Urothelium cell line (cell line): ENCODE data around the gene ACO2.
A peak's percentile ranks its signal among the peaks of the same experiment; 100 is the strongest.
"Not testable (repeated sequence)": the region's sequence is repeated elsewhere in the genome, so short reads cannot be mapped to it uniquely, and the experiment has no call there.

Experiments used
- DNase-seq: peaks from one replicate; pipeline ENCODE4 v3.0.0; 2011; ENCODE audit warnings: low spot score, mixed read lengths
- FAIRE-seq: peaks from 2 replicates; lab custom pipeline; 2011; peaks lifted over from hg19 to GRCh38; lab: Jason Lieb, UNC

The ACO2 gene

DNA sequence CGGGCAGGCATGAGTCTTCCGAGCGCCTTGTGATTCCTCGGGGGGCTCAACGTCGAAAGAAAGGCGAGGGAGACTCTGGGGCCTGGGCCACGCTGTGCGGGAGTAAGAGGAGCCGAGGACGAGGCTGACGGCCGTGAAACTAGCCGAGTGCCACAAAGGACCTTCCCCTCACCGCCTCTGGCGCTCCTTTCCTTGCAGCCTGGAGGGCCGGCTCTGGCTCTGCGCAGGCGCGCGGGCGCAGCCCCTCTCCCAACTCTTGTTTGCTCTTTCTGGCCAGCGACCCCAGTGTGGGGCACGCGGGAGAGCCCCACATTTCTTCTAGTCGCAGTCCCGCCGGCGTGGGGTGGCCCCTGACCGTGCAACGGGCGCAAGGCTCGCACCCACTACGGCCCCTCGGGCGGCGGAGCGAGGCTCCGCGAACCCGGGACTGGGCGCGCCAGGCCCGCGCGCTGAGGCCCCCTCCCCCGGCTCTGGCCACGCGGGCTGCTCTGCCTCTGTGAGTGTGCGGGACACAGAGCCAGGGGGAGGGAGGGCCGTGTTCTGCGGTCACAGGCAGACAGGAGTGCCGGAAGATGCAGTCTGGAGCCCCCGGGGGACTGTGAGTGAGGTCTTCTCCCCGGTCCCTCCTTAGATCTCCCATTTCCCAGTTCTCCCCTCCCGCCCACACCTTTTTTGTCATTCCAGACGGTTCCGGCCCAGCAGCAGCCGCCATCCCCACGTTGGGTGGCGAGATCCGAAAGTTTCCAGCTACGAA lies 21.3 kb upstream of the ACO2 start:
- DNase-seq (peak; percentile 56), FAIRE-seq (no peak)

DNA sequence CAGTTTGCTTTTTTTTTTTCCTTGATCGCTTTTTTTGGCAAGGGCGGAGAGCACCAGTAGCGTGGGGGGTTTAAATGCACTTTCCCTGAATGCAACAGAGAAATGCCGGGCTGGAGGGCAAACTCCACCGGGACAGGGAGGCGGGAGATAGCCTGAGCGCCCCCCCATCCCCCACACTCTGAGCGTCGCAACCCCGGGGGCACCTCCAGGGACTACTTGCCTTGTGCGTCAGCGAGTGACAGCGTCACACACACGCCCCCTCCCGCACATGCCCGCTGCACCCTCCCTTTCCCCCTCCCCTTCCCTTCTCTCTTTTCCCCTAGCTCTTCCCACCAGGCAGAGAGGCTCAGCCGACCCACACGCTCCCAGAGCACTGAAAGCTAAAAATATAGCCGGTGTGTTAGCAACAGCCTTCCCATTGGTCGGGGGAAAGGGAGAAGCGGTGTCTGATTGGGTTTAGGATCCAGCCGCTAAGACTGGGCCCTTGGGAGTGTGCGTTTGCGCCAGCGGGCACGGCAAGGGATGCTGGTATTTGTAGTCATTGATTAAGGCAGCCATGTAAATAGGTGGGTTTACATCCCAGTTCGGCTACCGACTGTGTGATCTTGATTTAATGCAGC lies 20.6 kb upstream of the ACO2 start:
- peak; percentile 96 for DNase-seq
- peak; percentile 94 for FAIRE-seq

GRCh38 chr22:41458161-41458728 lies 10.7 kb upstream of the ACO2 start:
- no peak for DNase-seq
- FAIRE-seq, result no peak

GRCh38 chr22:41459431-41459830 lies 9.5 kb upstream of the ACO2 start:
- no peak for FAIRE-seq
- no peak for DNase-seq

- not testable (repeated sequence) for FAIRE-seq, DNase-seq
Observed at GRCh38 chr22:41460071-41460470, 8.8 kb upstream of the ACO2 start.

DNA sequence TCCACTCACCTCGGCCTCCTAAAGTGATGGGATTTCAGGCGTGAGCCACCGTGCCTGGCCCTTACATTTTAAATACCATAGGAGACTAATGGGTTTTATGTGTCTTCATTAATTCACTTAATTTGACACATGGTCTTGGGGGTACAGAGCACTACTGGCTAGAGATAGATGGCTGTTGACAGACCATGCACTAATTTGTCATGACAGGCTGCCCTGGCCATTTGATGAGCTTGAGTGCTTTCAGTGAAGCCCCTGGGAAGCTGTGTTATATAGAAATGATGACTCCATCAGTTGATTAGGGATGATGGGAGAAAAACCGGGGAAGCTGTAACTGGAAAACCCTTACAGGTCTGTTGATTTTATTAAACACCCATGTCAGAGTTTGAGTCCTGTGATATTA lies 7.0 kb upstream of the ACO2 start:
- no peak for DNase-seq
- no peak for FAIRE-seq

GRCh38 chr22:41469218-41469851 lies 418 bp downstream of the ACO2 start:
- DNase-seq, result no peak
- FAIRE-seq, result no peak

GRCh38 chr22:41470886-41471285 lies 2.0 kb downstream of the ACO2 start:
- DNase-seq, result no peak
- no peak for FAIRE-seq

DNA sequence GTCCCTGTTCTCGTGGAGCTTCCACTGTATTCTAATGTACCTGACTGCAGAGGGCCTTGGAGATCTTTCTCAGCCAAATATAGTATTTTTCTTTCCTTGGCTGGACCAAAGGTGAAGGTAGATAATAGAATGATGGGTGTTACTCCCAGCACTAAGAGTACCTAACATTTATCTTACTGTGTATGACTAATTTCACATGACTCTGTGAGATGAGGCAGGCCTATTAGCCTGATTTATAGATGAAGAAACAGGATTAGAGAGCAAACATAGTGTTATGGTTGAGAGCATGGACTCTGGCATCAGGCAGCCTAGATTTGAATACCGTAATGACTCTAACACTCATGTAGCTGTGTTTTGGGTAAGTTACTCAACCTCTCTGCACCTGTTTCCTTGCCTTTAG lies 2.7 kb downstream of the ACO2 start:
- FAIRE-seq (no peak), DNase-seq (no peak)

- FAIRE-seq, result no peak
- DNase-seq, result no peak
Observed at GRCh38 chr22:41474872-41475451, 6.0 kb downstream of the ACO2 start.

DNA sequence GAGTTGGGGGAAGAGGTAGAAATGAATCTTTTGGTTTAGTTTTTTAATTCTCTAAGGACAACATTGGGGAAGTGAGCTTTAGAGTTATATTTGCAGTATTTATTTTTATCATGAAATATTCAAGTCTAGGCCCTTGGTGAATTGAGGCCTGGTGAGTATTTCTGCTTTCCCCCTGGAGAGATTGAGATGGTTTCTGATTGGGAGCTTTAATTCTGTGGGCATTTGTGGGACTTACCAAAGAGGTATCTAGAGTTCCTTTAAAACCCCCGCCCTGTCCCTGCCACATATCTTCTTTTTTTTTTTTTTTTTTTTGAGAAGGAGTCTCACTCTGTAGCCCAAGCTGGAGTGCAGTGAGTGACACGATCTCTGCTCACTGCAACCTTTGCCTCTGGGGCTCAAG lies 9.6 kb downstream of the ACO2 start:
- FAIRE-seq, result no peak
- DNase-seq, result no peak

- FAIRE-seq, result no peak
- DNase-seq, result no peak
Observed at GRCh38 chr22:41478891-41479521, 10.1 kb downstream of the ACO2 start.

DNA sequence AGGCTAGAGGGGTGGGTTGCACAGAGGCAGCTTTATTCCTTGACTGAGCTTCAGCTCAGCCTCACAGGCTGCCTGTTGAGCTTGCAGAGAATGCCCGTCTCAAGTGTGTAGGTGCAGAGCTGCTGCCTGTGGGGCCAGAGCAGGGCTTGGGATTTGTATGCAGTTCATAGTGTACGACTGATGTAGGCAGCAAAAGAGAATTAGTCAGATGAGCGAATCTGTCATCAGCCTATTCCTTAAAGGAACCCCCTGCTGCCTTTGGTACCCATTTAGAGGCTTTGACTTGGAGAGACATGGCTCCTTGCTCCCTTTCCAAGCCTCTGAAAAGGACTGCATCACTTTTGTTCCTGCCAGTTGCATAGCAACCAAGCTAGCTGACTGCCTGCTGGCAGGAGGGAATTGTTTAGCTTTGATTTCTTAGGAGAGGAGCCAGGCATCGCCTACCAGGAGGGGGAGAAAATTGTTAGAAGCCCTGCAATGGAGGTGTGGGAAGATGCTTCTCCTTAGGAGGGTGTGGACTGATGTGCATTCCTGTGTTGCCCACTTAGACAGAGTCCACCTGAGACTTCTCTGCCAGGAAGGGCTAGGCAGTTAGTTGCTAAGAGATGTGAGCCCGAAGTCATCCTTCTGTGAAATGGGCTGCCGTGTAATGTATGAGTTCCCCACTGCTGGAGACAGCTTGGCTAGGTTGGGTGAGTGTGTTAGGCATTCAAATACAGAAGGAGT lies 10.9 kb downstream of the ACO2 start:
- FAIRE-seq (peak; percentile 40), DNase-seq (no peak)

GRCh38 chr22:41480397-41480735 lies 11.4 kb downstream of the ACO2 start:
- FAIRE-seq (no peak), DNase-seq (no peak)

DNA sequence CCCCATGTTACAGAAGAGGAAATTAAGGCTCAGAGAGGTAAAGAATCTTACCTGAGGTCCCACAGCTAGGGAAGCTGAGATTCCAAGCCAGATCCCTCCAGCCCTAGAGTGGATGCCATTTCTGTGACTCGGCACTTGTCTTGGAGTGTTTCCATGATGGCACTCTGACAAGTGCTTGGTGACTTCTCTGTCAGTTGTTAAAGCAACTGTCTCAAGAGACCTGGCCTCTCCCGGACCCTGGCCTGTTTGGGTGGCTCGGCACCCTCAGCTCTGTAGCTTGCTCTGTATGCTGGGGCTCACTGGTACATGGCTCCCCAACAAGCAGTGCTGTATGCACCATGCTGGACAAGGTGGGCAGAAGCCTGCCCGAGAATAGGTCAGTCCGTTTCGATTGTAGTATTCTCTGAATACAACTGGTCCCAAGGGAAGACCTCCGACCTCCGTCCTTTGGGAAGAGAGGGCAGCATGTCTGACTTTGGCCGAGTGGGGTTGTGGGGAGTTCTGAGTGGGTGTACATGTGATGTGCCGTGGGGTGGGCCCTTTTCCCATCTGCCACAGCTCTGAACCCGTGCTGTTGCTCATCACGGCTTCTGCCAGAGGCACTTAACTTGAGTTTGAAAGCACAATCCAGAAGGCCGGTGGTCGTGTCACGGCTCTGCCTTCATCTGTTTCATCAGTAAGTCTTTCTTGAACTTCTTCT lies 12.4 kb downstream of the ACO2 start:
- DNase-seq, result no peak
- no peak for FAIRE-seq

DNA sequence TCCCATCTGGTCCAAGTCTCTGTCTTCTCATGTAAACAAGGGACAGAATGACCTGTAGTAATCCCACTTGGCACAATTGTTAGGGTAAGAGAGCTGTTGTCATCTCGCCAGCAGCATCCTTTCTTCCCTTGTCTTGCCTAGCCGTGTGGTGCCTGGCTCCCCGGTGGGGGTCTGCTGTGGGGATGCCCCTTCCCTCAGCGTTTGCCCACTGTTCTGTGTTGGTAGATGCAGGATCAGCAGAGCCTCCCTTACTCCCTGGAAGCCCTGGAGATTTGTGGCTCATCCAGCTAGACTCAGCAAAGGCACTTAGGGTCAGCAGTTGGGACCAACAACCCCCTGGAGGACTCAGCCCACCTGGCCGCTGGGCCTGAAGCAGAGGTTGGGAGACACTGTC lies 13.0 kb downstream of the ACO2 start:
- no peak for FAIRE-seq

DNA sequence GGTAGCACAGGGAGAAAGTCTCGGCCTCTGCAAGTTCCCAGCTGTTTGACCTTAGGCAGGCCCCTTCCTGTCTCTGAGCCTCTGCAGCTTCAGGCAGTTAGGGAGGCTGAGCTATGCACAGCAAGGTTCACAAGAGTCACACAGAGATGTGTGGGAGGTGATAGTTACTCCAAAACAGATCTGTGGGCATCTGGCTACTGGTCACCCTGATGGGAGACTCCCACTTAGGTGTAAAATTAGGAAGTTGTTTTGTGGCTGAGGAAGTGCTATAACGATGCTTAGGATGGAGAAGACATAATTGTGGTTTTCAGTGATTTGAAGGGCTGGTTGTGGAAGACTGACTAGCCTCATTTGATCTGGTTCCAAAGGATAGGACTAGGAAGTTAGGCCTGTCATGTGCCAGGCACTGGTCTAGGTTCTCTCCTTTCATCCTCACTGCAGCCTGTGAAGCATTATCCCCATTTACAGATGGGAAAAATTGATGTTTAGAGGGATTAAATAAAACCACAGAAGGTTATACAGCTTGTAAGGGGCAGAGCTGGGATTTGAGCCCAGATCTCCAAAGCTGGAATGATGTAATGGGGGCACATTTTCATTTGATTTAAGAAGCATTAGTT lies 13.5 kb downstream of the ACO2 start:
- no peak for FAIRE-seq
- no peak for DNase-seq

More for the DNA sequence above, 13.0 kb downstream of the ACO2 start:
- DNase-seq, result no peak

- no peak for DNase-seq
- no peak for FAIRE-seq
Observed at GRCh38 chr22:41485033-41485432, 16.1 kb downstream of the ACO2 start.
